ENCODE data around the gene HBP1. TPM values are rescaled to one million over a fixed set of nuclear protein-coding genes. Genes with fewer than 3 reads are reported as not detected.

Gene HBP1
- total RNA-seq, 3 donors from 2014 or later, result 166 to 269 (median 176) TPM

- no peaks in the 10 kb centered on the region for H3K36me3 ChIP-seq
- H3K27ac ChIP-seq, result peak overlapping the region; percentile 36 to 51
Observed at GRCh38 chr7:107196834-107197610, 28.2 kb downstream of the HBP1 start.

GRCh38 chr7:107201795-107202450 is 33.1 kb downstream of the HBP1 start:
- H3K27me3 ChIP-seq, result no peaks in the 10 kb centered on the region
- peaks cover 6% of the 10 kb centered on the region for H3K36me3 ChIP-seq
- no peaks in the 10 kb centered on the region for H3K9me3 ChIP-seq
- H3K4me3 ChIP-seq, result no peak overlapping the region
- H3K27ac ChIP-seq, result no peak overlapping the region
- H3K4me1 ChIP-seq, result no peaks in the 10 kb centered on the region
- DNase-seq (ENCODE audit: low spot score in 2 of 2), result no peak
- intact Hi-C loops (cut with DNase I; ENCODE audit: low total_unique reads), result loop anchor here (2.0 kb wide), 1 partner anchor 41 kb away; no protein-coding TSS in a partner anchor
- no peak for TF ChIP-seq POLR2AphosphoS5 (IDR thresholded peaks at IDR 0.05)
- TF ChIP-seq CTCF (IDR thresholded peaks at IDR 0.05), result peak in 2 of 3 donors; percentile 51 to 53

More at GRCh38 chr7:107196834-107197610, 28.2 kb downstream of the HBP1 start:
- H3K9me3 ChIP-seq, result no peaks in the 10 kb centered on the region
- no peaks in the 10 kb centered on the region for H3K4me1 ChIP-seq
- no peaks in the 10 kb centered on the region for H3K27me3 ChIP-seq
- DNase-seq (ENCODE audit: low spot score in 2 of 2), result no peak
- intact Hi-C loops (cut with DNase I; ENCODE audit: low total_unique reads), result no loop called here
- no peak overlapping the region for H3K4me3 ChIP-seq
- TF ChIP-seq POLR2A (IDR thresholded peaks at IDR 0.05), result no peak

- peaks cover 0 to 9% of the 10 kb centered on the region in 2 donors for H3K4me1 ChIP-seq
- H3K27ac ChIP-seq, result peak overlapping the region in 1 of 2 donors; percentile 9
- no peaks in the 10 kb centered on the region for H3K27me3 ChIP-seq
- no peak overlapping the region for H3K4me3 ChIP-seq
- H3K9me3 ChIP-seq, result no peaks in the 10 kb centered on the region
- intact Hi-C loops (cut with DNase I; ENCODE audit: low total_unique reads), result no loop called here
- no peak for DNase-seq (ENCODE audit: low spot score in 2 of 2)
- TF ChIP-seq POLR2A (IDR thresholded peaks at IDR 0.05), result no peak
- no peak for TF ChIP-seq CTCF (IDR thresholded peaks at IDR 0.05)
- no peak for TF ChIP-seq POLR2AphosphoS5 (IDR thresholded peaks at IDR 0.05)
- H3K36me3 ChIP-seq, result peaks cover 6% of the 10 kb centered on the region
Observed at GRCh38 chr7:107203607-107204006, 34.8 kb downstream of the HBP1 start.

GRCh38 chr7:107206136-107206535 is 37.3 kb downstream of the HBP1 start:
- DNase-seq (ENCODE audit: low spot score in 2 of 2), result no peak
- H3K36me3 ChIP-seq, result peaks cover 6% of the 10 kb centered on the region

GRCh38 chr7:107206706-107207105 is 37.9 kb downstream of the HBP1 start:
- intact Hi-C loops (cut with DNase I; ENCODE audit: low total_unique reads), result no loop called here
- Histone ChIP-seq H3K9me3 (no peaks in the 10 kb centered on the region), H3K27ac (peak overlapping the region in 1 of 2 donors; percentile 92), H3K27me3 (no peaks in the 10 kb centered on the region), H3K4me3 (no peak overlapping the region), H3K36me3 (peaks cover 6% of the 10 kb centered on the region), H3K4me1 (peaks cover 0 to 9% of the 10 kb centered on the region in 2 donors)
- TF ChIP-seq CTCF (IDR thresholded peaks at IDR 0.05) (no peak), POLR2AphosphoS5 (IDR thresholded peaks at IDR 0.05) (no peak), POLR2A (IDR thresholded peaks at IDR 0.05) (no peak)
- no peak for DNase-seq (ENCODE audit: low spot score in 2 of 2)

More at GRCh38 chr7:107206136-107206535, 37.3 kb downstream of the HBP1 start:
- no peaks in the 10 kb centered on the region for H3K27me3 ChIP-seq
- intact Hi-C loops (cut with DNase I; ENCODE audit: low total_unique reads), result no loop called here
- H3K4me1 ChIP-seq, result peaks cover 0 to 9% of the 10 kb centered on the region in 2 donors
- TF ChIP-seq POLR2A (IDR thresholded peaks at IDR 0.05), result no peak
- TF ChIP-seq CTCF (IDR thresholded peaks at IDR 0.05), result no peak
- TF ChIP-seq POLR2AphosphoS5 (IDR thresholded peaks at IDR 0.05), result no peak
- peak overlapping the region in 1 of 2 donors; percentile 92 for H3K27ac ChIP-seq
- H3K9me3 ChIP-seq, result no peaks in the 10 kb centered on the region
- H3K4me3 ChIP-seq, result no peak overlapping the region
